T follicular helper cell (primary cell): ENCODE results near the gene MEPCE.
"Not testable (repeated sequence)": the region's sequence is repeated elsewhere in the genome, so short reads cannot be mapped to it uniquely, and the experiment has no call there.

Source experiments
- DNase-seq: peaks from one replicate; pipeline ENCODE4 v3.0.0-alpha.2; 2020; ENCODE audit warnings: low read depth

The MEPCE gene

DNA sequence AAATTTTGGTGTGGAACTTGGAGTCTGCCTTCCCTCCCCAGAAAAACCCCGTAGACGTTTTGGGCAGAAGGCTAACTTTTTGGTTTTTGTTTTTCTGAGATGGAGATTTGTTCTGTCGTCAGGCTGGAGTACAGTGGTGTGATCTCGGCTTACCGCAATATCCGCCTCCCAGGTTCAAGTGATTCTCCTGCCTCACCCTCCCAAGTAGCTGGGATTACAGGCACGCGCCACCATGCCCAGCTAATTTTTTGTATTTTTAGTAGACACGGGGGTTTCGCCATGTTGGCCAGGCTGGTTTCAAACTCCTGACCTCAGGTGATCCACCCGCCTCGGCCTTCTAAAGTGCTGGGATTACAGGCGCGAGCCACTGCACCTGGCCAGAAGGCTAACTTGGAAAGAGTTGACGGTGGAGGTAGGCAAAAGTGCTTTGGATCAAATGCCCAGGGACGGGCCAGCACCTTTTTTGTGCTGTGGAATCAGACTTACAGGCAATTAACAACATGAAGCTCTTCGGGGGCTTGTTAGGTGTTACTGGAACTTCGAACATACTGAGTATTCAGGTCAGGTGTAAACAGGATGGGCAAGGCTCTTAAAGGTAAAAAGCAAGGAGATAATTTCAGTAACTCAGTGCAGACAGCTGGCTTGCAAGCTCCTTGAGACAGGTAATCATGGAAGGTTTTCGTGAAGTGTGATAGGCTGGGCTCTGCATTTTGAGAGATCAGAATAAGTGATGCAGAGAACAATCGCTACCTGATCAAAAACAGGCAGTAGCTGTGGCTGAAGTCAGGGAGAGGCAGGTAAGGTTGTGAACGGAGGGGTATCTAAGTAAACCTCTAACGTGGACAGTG lies 4.9 kb downstream of the MEPCE start:
- no peak for DNase-seq

DNA sequence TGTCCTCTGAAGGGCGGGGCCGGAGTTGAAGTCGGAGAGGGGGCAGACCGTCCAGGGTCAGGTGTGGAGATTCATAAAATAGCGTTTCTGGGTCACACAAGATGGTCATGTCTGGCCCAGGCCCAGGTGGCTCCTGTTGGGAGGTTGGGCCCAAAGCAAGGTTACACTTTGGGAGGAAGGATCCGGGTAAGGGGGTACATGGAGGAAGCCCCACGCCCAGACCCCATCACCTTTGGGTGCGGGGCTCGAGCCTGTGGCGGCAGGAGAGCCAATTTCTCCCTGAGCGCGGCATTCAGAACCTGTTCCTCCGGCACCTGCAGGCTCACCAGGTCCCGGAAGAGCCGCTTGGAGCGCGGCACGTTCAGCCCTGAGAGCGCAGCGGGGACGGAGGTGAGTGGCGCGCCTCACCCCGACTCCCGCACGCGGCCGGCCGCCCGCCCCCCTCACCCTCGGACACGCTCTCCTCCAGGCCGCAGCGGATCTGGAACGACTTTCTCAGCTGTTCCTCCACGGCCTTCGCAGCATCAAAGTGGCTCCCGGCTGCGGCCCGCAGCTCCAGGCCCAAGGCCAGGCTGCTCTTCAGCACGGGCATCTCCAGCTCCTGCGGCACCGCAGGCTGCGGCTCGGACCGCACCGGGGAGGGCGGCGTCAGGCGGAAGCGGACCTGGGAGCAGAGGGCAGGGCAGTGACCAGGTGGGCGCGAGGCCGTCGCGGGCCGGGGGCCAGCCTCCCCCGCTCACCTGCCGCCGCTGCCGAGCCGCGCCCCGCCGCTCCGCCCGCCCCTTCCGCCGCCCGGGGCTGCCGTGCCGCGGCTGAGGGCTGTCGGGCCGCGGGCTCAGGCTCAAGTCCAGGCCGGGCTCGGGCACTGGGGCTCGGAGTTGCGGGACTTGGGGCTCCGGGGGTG lies 6.0 kb downstream of the MEPCE start:
- DNase-seq: peak; percentile 33

GRCh38 chr7:100437150-100438100 lies 7.8 kb downstream of the MEPCE start:
- DNase-seq: no peak

DNA sequence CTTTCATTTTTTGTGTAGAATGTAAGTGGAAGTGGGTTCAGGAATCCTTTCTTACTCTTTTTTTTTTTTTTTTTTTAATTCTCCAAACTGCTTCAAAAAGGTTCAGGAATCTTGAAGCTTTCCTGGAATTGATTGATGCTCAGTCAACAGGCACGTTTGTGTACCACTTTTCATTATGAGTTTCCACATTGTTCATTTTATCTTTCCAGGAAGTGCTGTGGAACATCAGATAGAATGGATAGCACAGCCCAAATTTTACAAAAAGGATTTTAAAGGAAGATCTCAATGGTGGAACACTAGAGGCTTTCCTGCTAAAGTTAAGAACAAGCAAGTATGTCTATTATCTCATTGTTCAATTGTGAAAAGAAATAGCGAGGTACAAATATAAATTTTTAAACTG lies 8.5 kb downstream of the MEPCE start:
- no peak for DNase-seq

- DNase-seq: not testable (repeated sequence)
Observed at GRCh38 chr7:100438731-100439130, 9.1 kb downstream of the MEPCE start.

- not testable (repeated sequence) for DNase-seq
Observed at GRCh38 chr7:100439244-100439643, 9.6 kb downstream of the MEPCE start.

- no peak for DNase-seq
Observed at GRCh38 chr7:100441641-100442535, 12.3 kb downstream of the MEPCE start.

GRCh38 chr7:100443096-100443840 lies 13.6 kb downstream of the MEPCE start:
- no peak for DNase-seq

GRCh38 chr7:100444311-100445278 lies 15.0 kb downstream of the MEPCE start:
- no peak for DNase-seq

- DNase-seq: no peak
Observed at GRCh38 chr7:100446040-100446439, 16.4 kb downstream of the MEPCE start.

GRCh38 chr7:100447363-100447762 lies 17.7 kb downstream of the MEPCE start:
- DNase-seq: not testable (repeated sequence)

GRCh38 chr7:100449190-100449795 lies 19.7 kb downstream of the MEPCE start:
- no peak for DNase-seq

DNA sequence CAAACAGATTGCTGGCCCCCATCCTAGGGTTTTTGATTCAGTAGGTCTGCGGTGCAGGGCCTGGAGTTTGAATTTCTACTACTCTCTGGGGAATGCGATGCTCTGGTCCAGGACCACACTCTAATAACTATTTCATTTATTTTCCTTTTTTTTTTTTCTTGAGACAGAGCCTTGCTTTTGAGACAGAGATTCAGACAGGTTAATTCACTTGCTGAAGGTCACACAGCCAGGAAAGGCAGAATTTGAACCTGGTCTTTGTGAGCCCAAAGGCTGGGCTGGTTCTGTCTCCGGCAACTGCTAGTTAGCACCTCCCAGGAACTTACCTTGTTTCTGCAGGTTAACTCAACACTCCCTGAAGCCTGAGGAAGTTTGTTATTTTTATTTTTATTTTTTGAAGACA lies 22.9 kb downstream of the MEPCE start:
- no peak for DNase-seq

- not testable (repeated sequence) for DNase-seq
Observed at GRCh38 chr7:100453854-100454253, 24.2 kb downstream of the MEPCE start.

GRCh38 chr7:100455206-100455605 lies 25.6 kb downstream of the MEPCE start:
- DNase-seq: no peak

DNA sequence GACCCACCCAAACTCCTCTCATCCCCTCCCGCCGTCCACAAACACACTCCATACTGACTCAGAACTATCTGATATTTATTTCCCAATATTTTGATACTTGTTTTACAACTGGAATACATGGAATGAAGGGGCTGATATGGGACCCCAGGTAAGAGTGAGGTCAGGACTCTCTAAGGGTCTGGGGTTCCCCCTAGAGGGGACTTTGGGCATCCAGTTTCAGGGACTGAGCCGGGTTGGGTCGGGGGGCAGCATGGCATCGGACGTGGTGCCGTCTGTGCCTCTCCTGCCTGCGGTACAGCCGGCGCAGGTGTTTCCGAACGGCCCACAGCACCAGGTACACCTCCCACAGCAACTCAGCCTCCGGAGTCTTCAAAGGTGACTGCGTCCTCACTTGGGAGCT lies 26.9 kb downstream of the MEPCE start:
- no peak for DNase-seq

DNA sequence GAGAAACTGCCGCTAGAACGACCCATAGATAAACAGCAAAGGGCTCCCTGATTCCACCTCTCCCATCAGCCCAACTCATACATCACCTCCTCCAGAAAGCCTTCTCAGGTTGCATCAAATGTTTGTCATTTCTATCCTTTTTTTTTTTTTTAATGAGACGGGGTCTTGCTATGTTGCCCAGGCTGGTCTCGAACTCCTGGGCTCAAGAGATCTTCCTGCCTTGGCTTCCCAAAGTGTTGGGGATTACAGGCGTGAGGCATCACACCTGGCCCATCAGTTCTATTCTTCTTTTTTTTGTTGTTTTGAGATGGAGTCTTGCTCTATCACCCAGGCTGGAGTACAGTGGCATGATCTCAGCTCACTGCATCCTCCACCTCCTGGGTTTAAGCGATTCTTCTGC lies 27.4 kb downstream of the MEPCE start:
- DNase-seq: no peak

- DNase-seq: no peak
Observed at GRCh38 chr7:100464210-100464660, 34.6 kb downstream of the MEPCE start, which contains the start of gene SPACDR. SPACDR (minus strand) TSS chr7:100464260; CDS start chr7:100464025, 235 bp downstream.
